Femur (tissue), 1 donor: ENCODE data around the gene MAP1LC3B.

Source experiments
- DNase-seq: peaks from one replicate; pipeline ENCODE4 v3.0.0-alpha.2; 2017

MAP1LC3B gene

DNA sequence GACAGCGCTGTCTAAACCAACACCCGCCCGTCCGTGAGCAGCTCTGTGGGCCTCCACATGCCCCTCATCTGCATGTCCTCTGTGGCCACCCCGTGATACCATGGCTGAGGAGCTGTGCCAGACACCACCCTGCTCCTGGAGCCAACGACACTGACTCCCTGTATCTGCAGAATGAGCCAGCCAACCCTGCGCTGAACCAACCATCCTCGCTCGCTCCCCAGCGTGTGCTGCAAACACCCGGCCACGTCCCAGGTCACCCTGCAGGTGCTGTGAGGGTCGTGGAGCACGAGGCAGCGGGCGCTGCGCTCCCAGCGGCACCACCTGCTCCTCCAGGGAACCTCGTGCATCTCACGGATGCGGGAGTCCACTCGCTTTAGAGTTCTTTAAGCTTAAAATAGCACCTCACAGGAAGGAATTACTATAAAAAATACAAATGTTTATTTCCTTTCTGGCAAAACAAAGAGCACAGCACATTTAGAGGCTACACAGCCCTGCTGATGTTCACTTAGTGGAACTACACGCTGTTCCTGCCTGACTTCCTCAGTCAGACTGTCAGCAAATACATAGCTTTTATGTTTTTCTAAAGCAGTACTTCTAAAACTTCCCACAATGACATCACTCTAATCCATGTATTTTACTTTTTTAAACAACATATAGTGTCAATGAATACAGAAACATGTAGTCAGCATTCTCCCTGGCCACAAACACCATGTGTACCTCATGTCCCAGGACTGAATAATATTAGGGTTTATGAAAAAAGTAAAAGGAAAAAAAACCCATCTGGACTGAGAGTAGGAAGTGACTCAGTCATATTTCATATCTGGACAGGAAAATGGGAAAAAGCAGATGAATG, 43.5 kb downstream of the MAP1LC3B start:
- DNase-seq, result no peak

- no peak for DNase-seq
Measured at GRCh38 chr16:87436225-87437172, 44.4 kb downstream of the MAP1LC3B start.

DNA sequence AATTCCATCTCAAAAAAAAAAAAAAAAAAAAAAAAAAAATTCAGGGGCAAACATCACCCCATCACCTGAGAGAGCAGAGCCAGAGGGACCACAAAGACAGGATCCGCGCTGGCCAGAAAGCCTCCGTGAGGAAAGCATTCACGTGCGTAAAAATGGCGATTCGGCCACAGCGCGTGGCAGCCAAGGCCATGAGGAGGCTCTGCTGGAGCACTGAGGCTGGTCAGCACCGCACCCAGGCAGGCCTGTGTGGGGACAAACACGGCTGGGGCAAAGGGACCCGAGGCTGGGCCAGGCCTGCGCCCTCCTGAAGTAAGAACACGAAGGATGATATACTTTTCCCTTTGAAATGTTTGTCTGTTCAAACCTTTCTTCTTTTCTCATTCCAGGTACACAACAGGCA, 45.2 kb downstream of the MAP1LC3B start:
- no peak for DNase-seq

GRCh38 chr16:87437911-87438610, 45.9 kb downstream of the MAP1LC3B start:
- DNase-seq, result no peak

DNA sequence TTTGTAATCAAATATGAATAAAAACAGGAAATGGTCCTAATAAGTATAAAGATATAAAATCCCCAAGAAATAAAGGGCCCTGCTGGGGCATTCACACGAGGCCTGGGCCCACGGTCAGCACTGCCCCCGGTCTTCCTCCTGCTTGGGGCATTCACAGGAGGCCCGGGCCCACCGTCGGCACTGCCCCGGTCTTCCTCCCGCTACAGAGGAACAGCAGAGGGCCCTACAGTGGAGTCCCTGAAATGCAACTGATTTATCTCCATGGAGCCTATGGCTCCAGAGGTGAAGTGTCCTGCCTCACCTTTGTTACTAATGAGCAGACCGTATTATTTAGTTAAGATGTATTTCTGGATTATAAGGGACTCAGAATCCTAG, 46.5 kb downstream of the MAP1LC3B start:
- no peak for DNase-seq

DNA sequence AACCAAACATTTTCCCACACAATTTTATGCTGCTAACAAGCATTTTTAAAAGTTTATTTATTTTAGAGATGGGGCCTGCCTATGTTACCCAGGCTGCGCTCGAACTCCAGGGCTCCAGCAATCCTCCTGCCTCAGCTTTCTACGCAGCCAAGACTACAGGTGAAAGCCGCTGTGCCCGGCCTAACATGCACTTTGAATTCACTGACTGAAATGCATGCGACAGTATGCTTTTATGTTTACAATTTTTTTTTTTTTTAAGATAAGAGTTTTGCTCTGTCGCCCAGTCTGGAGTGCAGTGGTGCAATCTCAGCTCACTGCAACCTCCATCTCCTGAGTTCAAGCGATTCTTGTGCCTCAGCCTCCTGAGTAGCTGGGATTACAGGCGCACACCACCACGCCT, 47.8 kb downstream of the MAP1LC3B start:
- no peak for DNase-seq

- DNase-seq, result no peak
Measured at GRCh38 chr16:87441886-87442580, 49.9 kb downstream of the MAP1LC3B start.

DNA sequence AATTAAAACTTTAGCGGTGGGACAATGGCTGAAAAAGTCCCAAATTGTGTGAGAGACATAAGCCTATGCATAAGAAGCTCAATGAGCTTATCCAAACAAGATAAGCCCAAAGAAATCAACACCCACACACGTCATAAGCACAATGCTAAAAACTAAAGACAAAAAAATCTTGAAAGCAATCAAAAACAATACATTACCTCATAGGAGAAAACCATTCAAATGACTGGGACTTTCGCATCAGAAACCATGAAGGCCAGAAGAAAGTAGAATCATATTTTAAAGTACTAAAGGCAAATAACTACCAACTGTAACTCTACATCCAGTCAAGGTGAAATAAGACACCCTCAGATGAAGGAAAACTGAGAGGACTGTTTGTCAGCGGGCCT, 50.4 kb downstream of the MAP1LC3B start:
- no peak for DNase-seq

- DNase-seq, result no peak
Measured at GRCh38 chr16:87443016-87443415, 50.9 kb downstream of the MAP1LC3B start.

DNA sequence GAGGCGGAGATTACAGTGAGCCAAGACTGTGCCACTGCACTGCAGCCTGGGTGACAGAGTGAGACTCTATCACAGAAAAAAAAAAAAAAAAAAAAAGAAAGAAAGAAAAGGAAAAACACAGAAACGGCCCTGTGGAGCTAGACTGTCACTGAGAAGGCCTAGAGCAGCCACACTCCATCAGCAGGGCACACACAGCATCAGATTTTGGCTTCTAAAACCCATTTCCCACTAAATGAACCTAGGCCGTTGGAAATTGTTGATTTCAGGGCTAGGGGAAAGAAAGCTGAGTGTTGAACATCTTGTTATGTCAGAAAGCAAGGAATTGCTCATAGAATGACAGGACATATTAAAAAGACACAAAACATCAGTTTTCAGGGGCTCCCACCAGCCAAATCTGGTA, 51.8 kb downstream of the MAP1LC3B start:
- no peak for DNase-seq

DNA sequence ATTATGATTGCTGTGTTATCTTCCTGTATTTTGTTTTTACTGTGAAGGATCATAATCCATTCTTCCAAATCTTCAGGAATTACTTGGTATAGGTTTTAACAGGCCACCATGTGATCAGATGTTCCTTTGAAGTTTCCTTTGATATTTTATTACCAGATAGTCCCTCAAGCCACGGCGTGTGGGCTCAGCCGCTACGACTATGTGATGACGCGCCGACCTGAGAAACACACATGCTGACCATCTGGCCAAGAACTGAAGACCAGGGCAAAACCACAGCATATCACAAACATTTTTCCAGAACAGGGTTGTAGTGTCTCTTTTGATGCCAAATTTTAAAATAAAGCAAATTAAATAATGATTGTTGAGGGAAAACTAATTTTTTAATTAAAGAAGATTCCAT, 53.4 kb downstream of the MAP1LC3B start:
- DNase-seq, result no peak

- no peak for DNase-seq
Measured at GRCh38 chr16:87446479-87446878, 54.3 kb downstream of the MAP1LC3B start.

GRCh38 chr16:87447323-87447722, 55.2 kb downstream of the MAP1LC3B start:
- no peak for DNase-seq

- DNase-seq, result no peak
Measured at GRCh38 chr16:87448866-87449265, 56.7 kb downstream of the MAP1LC3B start.

- no peak for DNase-seq
Measured at GRCh38 chr16:87451563-87452210, 59.6 kb downstream of the MAP1LC3B start.

DNA sequence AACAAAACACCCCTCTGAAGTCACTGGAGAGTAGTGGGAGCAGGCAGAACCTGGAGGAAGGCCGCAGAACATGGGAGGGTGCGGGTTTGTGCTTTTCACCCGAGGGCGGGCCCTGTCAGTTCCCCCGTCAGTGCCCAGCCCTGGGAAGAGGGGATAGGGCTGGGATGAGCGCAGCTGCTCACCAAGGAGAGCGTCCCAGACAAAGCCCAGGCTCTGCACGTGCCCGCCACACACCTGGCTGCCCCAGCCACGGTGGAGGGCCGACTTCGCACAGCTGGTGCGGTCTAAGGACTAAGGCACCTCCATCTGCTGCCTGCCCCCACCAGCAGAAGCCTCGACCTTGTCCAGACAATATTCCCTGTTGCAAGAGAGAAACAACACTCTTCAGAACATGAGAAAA, 61.2 kb downstream of the MAP1LC3B start:
- DNase-seq, result no peak
